ENCODE results near the gene NT5DC2.

Gene NT5DC2

DNA sequence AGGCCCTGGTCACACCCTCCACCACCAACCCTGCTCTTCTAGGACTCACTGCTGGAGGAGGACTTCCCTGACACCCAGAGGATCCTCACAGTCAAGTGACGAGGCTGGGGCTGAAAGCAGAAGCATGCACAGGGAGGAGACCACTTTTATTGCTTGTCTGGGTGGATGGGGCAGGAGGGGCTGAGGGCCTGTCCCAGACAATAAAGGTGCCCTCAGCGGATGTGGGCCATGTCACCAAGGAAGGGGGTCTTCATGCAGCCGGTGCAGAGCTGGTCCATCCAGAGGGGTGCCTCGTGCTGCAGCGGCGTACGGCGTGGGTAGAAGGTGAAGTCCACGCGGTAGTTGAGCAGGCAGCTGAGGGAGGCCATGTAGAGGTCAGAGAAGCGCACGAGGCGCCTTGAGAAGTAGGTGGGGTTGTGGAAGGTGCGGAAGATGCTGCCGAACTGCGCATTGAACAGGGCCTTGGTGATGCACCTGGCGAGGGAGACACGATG, 9.4 kb downstream of the NT5DC2 start:
- no peak overlapping the region for H3K4me3 ChIP-seq (ENCODE audit: low read depth, low read length)
- TF ChIP-seq CTCF (conservative IDR thresholded peaks at IDR 0.05; ENCODE audit: low read depth, low read length), result no peak
- DNase-seq (ENCODE audit: low read depth), result no peak

- H3K4me3 ChIP-seq (ENCODE audit: low read depth, low read length), result no peak overlapping the region
- DNase-seq (ENCODE audit: low read depth), result peak; percentile 43
- TF ChIP-seq CTCF (conservative IDR thresholded peaks at IDR 0.05; ENCODE audit: low read depth, low read length), result no peak
Measured at GRCh38 chr3:52523386-52524257, 10.0 kb downstream of the NT5DC2 start.

DNA sequence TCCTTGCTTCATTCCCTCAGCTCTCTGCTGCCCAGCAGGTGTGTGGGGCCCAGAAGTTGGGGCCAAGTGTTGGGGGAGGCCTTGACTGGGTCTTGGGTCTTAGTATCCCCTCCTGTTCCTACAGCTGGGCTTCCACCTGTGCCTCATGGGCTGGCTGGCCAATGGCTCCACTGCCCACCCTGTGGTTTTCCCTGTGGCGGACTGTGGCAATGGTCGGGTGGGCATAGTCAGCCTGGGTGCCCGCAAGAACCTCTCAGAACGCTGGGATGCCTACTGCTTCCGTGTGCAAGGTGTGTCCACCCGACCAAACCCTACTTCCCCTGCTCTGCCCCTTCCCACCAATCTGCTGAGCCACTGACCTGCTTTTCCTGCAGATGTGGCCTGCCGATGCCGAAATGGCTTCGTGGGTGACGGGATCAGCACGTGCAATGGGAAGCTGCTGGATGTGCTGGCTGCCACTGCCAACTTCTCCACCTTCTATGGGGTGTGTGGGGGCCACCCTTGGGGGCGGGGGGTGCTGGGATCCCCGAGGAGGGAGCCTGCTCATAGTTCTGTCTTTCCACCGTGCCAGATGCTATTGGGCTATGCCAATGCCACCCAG, 10.9 kb downstream of the NT5DC2 start:
- H3K4me3 ChIP-seq (ENCODE audit: low read depth, low read length), result no peak overlapping the region
- no peak for TF ChIP-seq CTCF (conservative IDR thresholded peaks at IDR 0.05; ENCODE audit: low read depth, low read length)
- DNase-seq (ENCODE audit: low read depth), result no peak

DNA sequence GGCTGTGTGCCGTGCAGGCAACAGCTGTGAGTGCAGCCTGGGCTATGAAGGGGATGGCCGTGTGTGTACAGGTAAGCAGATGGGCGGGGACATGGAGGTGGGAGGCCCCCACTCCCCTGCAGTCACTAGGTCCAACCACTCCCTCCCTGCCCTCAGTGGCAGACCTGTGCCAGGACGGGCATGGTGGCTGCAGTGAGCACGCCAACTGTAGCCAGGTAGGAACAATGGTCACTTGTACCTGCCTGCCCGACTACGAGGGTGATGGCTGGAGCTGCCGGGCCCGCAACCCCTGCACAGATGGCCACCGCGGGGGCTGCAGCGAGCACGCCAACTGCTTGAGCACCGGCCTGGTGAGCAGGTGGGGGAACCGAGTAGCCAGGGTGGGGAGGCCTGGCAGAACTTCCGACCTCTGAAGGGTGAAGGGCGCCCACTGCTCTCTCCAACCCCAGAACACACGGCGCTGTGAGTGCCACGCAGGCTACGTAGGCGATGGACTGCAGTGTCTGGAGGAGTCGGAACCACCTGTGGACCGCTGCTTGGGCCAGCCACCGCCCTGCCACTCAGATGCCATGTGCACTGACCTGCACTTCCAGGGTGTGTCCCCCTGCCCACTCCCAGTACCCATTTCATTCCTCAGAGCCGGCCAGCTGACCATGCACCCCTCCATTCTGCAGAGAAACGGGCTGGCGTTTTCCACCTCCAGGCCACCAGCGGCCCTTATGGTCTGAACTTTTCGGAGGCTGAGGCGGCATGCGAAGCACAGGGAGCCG, 11.6 kb downstream of the NT5DC2 start:
- TF ChIP-seq CTCF (conservative IDR thresholded peaks at IDR 0.05; ENCODE audit: low read depth, low read length), result no peak
- DNase-seq (ENCODE audit: low read depth), result no peak
- no peak overlapping the region for H3K4me3 ChIP-seq (ENCODE audit: low read depth, low read length)

DNA sequence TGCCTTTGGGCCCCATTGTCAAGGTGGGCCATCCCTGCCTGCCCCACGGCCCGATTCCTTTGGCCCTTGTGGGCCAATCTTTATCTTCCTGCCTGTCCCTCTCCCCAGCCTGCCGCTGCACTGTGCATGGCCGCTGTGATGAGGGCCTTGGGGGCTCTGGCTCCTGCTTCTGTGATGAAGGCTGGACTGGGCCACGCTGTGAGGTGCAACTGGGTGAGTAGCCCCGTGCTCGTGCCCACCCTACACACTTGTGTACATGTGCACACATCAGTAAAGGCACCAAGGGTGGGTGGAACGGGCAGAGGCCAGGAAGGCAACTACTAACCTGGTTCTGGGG, 12.2 kb downstream of the NT5DC2 start:
- no peak for TF ChIP-seq CTCF (conservative IDR thresholded peaks at IDR 0.05; ENCODE audit: low read depth, low read length)
- DNase-seq (ENCODE audit: low read depth), result no peak
- H3K4me3 ChIP-seq (ENCODE audit: low read depth, low read length), result no peak overlapping the region

DNA sequence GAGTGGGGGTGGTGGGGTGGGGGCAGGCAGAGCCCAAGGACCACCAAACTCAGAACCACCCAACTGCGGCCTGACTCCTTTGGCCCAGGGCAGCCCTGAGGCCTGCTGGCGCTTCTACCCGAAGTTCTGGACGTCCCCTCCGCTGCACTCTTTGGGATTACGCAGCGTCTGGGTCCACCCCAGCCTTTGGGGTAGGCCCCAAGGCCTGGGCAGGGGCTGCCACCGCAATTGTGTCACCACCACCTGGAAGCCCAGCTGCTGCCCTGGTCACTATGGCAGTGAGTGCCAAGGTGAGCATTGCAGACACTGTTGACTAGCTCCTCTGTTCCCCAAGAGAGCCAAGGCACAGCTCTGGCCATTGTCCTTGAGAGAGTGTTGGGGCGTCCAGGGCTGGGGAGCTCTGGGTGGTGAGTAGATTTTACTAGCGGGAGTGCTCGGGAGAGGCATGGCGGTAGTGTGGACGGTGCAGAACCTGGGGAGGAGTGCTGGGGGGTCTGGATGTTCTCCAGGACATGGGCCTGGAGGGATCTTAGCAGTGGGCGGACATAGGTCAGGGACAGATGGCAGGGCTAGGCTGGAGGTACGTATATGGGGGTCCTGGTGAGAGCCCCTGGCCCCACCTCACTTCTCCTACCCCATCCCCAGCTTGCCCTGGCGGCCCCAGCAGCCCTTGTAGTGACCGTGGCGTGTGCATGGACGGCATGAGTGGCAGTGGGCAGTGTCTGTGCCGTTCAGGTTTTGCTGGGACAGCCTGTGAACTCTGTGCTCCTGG, 12.8 kb downstream of the NT5DC2 start:
- no peak overlapping the region for H3K4me3 ChIP-seq (ENCODE audit: low read depth, low read length)
- no peak for TF ChIP-seq CTCF (conservative IDR thresholded peaks at IDR 0.05; ENCODE audit: low read depth, low read length)

More for the DNA sequence above, 12.8 kb downstream of the NT5DC2 start:
- DNase-seq (ENCODE audit: low read depth), result no peak
